SH-SY5Y (cell line): ENCODE results near the gene GRK4.

Source experiments
- GATA2 ChIP-seq: IDR thresholded peaks from 2 replicates; pipeline ENCODE4 v1.6.1; 2011; ENCODE audit warnings: mild to moderate bottlenecking, low read depth, low read length
- GATA3 ChIP-seq: IDR thresholded peaks from 2 replicates; pipeline ENCODE4 v1.6.1; 2011; ENCODE audit warnings: low read depth, mild to moderate bottlenecking, low read length, moderate library complexity

- TF ChIP-seq GATA2 = no peak
- no peak for TF ChIP-seq GATA3
These were observed 58.7 kb downstream of the GRK4 start for GRCh38 chr4:3022112-3022511.
